Stimulated activated CD8-positive, alpha-beta memory T cell treated with anti-CD3 and anti-CD28 coated beads, Interleukin-15, amount 100 ng/mL, for 1 hour (primary cell): ENCODE data around the gene THUMPD3.

Experiments used
- DNase-seq: peaks from one replicate; pipeline ENCODE4 v3.0.0-alpha.2; 2020; ENCODE audit warnings: low read depth

THUMPD3 gene

DNA sequence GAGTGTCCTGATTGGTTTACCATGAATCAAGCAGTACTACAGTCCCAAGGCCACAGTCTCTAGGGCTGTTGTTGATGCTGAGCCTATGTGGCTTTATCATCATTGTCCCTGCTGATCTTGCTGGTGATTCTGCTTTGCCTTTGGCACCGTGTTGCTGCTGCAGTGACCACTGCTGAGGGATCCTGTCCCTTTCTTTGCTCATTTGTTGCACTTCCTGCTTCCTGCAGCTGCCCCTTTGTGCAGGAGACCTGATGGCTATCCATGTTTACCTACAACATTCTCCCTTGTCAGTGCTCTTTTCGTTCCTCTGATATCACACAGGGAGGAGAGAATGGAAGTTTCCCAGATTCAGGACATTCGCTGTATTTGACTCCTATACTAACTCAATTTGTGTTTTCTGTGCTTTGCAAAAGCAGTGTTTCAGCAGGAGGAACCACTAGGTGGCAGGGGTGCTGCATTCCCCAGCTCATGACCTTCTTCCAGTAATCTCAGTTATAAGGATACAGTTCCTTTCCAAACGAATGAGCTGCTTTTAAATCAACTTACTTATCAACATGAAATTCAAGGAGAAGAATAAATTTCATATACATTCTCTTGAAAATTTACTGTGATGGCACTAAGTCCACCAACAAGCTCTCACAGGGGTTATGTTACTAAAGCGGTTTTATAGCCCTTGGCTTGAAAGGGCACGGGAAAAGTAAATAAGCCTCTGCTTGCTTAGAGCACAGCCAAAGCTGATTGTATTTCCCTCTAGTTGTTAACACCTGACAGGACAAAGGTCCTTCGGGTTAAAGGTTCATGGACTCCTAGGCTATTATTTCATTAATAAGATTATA lies 9.7 kb upstream of the THUMPD3 start:
- peak; percentile 30 for DNase-seq

DNA sequence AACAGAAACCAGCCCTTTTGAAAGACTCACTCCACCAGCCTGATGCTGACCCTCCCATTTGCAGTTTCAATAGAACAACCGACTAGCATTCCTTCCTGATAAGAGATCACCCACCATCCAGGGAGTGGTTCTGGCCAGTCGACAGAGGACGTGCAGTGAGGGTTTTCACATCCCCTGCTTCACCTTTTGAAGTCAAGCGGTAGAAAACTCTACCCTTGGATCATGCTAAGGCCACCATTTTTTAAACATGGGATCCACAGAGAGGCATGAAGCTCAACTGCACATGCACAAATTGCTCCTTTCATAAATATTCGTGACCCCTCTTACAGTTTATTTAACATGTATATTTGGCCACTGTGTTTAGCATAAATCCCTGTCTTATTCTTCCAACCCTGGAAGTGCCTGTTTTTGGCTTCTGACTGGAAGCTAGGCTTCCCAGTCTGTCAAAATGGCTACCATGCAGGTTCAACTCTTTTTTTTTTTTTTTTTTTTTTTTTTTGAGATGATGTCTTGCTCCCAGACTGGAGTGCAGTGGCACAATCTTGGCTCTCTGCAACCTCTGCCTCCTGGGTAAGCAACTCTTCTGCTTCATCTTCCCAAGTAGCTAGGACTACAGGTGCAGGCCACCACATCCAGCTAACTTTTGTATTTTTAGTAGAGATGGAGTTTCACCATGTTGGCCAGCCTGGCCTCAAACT lies 1.0 kb upstream of the THUMPD3 start:
- DNase-seq = no peak

GRCh38 chr3:9369508-9369907 lies 6.7 kb downstream of the THUMPD3 start:
- no peak for DNase-seq

DNA sequence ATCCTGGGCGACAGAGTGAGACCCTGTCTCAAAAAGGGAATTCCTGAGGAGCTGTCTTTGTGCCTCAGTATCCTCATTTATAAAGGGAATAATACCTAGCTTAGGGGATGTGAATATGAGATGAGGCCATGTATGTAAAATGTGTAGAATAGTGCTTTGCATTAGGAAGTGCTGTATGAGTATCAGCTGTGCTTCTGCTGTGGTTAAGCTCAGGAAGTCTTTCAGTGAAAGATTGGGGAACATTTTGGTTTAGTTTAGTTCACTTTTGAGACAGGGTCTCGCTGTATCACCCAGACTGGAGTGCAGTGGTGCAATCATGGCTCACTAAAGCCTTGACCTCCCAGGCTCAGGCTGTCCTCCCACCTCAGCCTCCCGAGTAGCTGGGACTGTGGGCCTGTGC lies 10.6 kb downstream of the THUMPD3 start:
- no peak for DNase-seq

DNA sequence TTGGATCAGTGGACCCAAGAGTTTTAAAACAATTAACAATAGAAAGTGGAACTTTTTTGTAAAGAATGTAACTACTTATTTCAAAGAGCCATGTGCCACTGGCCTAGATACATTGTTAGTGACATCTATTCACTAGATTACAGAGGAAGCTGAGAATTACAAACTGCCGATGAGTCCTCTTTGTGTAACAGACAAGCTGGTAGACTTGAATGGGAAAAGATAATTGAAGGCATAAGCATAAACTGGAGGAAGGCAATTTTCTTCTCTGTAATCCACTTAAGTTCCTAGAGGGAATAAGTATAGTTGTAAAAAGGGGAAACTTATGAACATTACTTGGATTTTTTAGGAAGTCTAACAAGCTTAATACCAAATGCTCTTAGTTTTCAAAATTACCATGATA lies 15.1 kb downstream of the THUMPD3 start:
- DNase-seq = no peak

DNA sequence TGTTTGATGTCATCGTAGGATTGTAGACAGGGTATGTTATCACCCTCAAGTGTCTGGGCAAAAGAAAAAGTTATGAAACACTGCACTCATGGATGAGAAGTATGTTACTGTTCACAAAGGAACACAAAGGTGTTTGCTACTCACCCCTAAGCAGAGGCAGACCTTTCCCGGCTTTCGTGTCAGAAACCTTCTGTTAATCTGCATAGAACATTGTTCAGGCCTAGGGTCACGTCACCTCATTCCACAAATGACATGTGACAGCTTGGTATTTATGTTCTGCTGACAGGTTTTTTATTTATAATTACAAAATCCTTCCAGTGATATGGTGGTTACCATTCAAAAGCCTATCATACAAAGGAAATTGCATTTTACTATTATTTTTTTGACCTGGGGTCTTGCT lies 16.5 kb downstream of the THUMPD3 start:
- DNase-seq = no peak

DNA sequence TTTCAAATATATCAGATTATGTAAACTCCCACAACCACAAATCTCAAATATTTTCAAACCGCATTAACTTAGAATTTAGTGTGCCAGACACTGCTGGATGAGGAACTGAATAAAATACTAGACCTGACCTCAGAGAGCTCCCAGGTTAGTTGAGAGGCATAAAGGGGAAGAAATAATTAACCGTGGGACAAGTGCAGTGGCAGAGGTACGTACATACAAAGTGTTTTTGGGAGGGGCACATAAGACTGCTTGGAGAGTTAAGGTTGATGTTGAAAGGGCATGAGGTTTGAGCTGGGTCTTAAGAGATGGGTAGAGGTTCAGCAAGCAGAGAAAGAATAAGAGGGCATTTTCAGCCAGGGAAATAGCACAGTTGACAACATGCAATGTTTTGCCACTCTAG lies 17.2 kb downstream of the THUMPD3 start:
- DNase-seq = no peak

GRCh38 chr3:9384141-9384828 lies 21.4 kb downstream of the THUMPD3 start:
- DNase-seq = no peak

DNA sequence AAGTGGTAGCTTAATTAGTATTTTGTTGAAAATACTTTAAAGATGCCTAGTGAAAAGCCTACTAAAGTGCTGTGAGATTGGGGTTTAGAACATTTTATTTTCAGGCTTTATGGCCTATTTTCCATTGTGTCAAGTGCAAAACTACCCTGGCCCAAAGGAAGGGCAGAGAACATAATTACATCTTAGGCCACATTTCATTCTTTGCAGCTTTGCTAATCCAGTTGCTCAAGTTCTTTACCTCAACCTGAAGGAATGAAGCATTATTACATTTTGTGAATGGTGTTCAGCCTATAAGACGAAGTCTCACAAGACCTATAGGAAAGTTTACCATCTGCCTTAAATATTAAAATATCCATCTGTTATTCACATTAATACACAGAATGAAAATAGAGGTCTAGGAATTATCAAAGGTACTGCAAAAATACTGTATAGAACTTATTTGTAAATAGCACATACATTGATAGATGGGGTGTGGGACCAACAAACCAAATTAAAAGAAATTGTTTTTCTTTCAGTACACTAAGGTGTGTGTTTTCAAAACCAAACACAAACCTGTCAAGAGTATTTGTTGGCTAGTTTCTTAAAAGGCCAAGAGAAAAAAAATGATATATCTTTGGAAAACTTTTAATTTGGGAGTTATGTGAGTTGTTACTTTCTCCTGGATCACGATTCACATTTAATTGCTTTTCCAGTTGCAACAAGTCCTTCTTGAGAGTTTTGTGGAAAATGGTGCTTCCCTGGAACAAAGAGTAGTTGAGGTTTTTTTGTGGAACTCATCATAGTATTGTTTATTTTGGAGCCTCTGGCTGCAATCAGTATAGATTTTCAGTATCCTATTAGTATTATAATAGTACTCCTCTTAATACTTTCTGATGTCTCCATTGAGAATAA lies 22.6 kb downstream of the THUMPD3 start:
- no peak for DNase-seq

DNA sequence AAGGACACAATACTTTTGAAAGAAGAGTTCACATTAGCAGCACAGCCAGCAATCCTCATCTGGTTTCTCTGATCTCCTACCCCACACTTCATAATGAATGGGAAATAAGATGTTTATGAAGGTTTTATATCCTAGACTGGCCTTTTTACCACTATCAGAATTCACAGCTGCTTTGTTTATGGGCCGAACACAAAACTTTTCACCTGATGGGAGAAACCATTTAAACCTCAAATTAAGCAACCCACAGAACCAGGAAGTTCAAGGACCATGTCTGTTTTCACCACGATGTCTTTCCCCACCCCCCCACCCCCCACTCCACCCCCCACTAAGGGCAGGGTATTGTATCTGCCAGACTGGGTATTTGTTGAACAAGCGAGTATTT lies 23.2 kb downstream of the THUMPD3 start:
- no peak for DNase-seq

DNA sequence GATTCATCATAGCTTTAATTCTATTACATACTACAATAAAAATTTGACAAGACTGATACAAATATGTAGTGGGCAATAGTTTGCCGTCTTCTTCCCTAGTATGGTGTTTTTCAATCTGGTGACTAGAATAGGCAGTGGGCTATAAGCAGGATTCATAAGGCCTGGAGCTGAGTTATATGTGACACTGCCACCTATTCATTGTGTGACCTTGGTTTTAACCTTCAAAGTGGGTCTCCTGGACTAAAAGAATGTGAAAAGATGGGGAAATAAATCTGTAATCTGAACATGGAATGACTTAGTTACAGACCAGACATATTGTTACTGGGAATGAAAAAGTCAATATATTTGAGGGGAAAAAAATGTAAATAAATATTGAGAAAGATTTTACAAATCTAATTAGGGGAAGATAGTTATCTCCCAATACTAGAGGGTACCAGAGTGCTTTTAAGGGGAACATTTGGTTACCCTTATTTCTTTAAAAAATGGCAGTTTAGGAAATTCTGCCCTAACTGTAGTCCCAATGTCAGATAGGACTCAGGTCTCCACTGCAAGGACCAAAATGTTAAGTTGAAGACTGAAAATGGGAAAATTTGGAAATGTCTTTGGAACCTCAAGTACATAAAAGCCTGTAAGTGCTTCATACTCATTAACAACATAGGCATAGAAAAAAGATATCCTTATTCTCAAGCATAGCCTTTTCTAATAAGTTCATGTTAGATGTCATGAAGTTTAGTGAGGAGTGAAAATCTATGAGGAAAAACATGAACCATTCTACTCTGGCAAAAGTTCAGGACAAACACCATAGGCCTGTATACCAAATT lies 23.9 kb downstream of the THUMPD3 start:
- DNase-seq = no peak

- no peak for DNase-seq
Observed at GRCh38 chr3:9387322-9387655, 24.4 kb downstream of the THUMPD3 start.

DNA sequence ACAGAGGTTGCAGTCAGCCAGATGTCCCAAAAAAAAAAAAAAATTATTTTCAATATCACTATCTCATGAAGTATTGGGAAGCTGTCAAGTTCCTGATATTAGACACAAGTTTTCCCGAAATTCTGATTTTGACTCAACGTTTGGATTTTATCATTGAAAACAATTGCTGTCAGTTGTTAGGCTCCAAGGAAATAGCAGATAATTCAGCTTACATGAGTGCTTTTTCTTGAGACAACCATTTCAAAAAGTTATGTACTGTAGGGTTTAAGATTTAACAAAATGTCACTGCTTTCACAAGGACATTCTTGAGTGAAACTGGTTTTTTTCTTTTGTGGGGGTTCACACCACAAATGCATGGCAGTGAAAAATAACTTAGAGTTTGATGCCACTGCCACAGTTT lies 25.3 kb downstream of the THUMPD3 start:
- DNase-seq = no peak

- no peak for DNase-seq
Observed at GRCh38 chr3:9388562-9389272, 25.9 kb downstream of the THUMPD3 start.

DNA sequence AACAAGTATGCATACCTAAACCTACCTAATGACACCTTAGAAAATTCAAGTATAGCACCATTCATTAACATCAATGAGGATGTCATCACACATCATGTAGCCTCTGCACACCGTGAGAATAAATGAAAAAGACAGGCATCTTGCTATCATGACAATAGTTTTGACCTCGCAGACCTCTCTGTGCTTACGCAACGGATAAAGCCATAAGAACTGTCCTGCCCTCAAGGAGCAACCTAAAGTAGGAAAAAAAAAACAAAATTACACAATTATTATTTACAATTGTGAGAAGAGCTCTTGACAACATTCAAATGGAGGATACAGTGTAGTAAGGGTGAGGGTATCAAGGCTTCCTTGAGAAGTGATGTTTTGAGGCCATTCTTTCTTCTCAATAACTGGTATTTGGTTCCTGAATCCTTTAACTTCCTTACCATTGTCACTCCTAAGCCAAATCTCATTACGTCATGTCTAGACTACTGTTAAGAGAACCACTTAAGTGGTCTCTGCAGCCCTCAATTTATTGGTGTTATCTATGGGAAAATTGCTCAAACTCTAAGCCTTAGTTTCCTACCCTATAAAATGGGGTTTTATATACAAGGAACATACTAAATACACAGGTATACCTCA lies 27.5 kb downstream of the THUMPD3 start:
- DNase-seq = no peak

DNA sequence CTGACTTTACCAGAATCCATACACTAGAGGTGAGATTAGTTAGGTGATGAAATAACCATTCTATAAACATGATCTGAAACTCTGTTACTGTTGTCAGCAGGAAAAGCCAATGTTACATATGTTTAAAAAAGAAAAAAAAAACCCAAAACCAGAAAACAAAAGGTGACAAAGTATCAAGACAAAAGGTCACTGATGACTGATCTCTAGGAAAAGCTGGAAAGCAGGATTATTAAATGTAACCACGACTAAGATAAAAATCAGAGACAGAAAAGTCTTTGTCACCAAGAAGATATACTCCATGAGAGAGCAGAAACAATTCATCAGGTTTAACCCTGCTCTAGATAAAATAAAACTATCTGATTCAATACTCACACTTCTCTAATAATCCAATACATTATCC lies 29.2 kb downstream of the THUMPD3 start:
- DNase-seq = no peak

DNA sequence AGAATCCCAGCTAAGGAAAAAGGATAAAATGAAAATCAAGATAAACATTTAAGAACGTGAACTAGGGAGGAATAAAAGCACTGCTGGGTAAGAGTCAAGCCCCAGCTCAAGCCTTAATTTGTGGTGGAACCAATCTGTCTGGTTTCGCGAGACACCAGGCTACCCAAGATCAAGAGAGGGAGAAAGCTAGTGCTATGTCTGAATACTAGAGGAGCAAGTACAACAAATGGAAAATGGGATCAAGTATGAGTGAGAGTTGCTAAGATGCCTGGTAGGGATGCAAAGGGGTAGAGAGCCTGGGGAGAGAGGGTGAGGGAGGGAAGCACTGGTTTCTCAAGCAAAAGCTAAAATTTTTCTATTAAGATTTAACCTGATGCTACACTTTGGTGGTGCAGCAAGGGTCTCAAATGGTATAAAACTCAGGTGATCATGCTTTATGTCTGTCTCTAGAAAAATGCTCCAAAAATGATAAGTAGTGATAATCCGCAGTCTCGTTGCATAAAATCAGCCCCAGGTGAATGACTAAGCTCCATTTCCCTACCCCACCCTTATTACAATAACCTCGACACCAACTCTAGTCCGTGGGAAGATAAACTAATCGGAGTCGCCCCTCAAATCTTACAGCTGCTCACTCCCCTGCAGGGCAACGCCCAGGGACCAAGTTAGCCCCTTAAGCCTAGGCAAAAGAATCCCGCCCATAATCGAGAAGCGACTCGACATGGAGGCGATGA lies 32.9 kb downstream of the THUMPD3 start:
- DNase-seq = no peak

DNA sequence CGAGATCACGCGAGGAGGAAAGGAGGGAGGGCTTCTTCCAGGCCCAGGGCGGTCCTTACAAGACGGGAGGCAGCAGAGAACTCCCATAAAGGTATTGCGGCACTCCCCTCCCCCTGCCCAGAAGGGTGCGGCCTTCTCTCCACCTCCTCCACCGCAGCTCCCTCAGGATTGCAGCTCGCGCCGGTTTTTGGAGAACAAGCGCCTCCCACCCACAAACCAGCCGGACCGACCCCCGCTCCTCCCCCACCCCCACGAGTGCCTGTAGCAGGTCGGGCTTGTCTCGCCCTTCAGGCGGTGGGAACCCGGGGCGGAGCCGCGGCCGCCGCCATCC lies 33.4 kb downstream of the THUMPD3 start:
- peak; percentile 56 for DNase-seq

DNA sequence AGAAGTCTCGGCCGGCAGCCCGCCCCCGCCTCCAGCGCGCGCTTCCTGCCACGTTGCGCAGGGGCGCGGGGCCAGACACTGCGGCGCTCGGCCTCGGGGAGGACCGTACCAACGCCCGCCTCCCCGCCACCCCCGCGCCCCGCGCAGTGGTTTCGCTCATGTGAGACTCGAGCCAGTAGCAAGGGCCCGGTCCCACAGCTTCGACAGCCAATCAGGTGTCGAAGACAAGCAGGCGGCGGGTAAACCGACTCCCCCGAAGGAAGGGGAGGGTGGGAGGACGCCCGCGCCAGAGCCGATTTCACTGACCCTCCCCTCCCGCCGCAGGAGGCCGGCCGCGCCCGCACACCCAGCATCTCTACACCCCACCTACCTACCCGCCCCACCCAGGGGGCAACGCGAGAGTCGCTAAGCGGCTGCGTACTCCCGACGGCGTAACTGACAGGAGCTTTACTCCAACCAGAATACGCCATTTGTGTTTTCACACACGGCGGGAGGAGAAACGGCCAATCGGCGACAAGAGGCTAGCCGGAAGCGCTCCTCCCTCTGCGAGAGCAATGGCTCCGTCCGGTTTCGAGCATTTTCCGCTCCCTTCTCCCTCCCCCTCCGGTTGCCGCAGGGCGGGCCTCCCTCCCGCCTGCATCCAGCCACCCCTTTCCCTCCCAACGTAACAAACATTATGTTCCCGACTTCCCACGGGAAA lies 33.9 kb downstream of the THUMPD3 start:
- peak; percentile 99 for DNase-seq
